Effector memory CD8-positive, alpha-beta T cell (primary cell): ENCODE data around the gene RFC1.
"Not testable (repeated sequence)": the region's sequence is repeated elsewhere in the genome, so short reads cannot be mapped to it uniquely, and the experiment has no call there.

ENCODE experiments used
- ATAC-seq: fragments of 150-1000 bp; cut with Tn5 transposase; replicated peaks from 2 replicates; pipeline ENCODE4 v1.10.0; 2021; ENCODE audit warnings: mild to moderate bottlenecking, moderate library complexity
- DNase-seq, 3 experiments: peaks; one replicate each; pipeline ENCODE4 v3.0.0; 2021
- H3K27ac Mint-ChIP-seq, 2 donors: one replicate each; pipeline ENCODE4 v1.8.0; 2022; ENCODE audit warnings: mild to moderate bottlenecking in 2 of 2, mixed read lengths in 2 of 2, moderate library complexity in 2 of 2
- H3K27me3 Mint-ChIP-seq, 2 donors: one replicate each; pipeline ENCODE4 v1.8.0; 2022; ENCODE audit warnings: mixed read lengths in 2 of 2
- H3K36me3 Mint-ChIP-seq: one replicate; pipeline ENCODE4 v1.8.0; 2022; ENCODE audit warnings: mild to moderate bottlenecking, moderate library complexity, mixed read lengths; ENCODE audit not compliant: insufficient read depth
- H3K4me1 Mint-ChIP-seq, 2 donors: one replicate each; pipeline ENCODE4 v1.8.0; 2022; ENCODE audit warnings: low read depth in 2 of 2, mixed read lengths in 2 of 2
- H3K4me3 Mint-ChIP-seq, 2 donors: one replicate each; pipeline ENCODE4 v1.8.0; 2022; ENCODE audit warnings: mild to moderate bottlenecking in 2 of 2, mixed read lengths in 2 of 2, moderate library complexity in 2 of 2
- H3K9me3 Mint-ChIP-seq, 2 donors: one replicate each; pipeline ENCODE4 v1.8.0; 2022; ENCODE audit warnings: mixed read lengths in 2 of 2

RFC1 gene

DNA sequence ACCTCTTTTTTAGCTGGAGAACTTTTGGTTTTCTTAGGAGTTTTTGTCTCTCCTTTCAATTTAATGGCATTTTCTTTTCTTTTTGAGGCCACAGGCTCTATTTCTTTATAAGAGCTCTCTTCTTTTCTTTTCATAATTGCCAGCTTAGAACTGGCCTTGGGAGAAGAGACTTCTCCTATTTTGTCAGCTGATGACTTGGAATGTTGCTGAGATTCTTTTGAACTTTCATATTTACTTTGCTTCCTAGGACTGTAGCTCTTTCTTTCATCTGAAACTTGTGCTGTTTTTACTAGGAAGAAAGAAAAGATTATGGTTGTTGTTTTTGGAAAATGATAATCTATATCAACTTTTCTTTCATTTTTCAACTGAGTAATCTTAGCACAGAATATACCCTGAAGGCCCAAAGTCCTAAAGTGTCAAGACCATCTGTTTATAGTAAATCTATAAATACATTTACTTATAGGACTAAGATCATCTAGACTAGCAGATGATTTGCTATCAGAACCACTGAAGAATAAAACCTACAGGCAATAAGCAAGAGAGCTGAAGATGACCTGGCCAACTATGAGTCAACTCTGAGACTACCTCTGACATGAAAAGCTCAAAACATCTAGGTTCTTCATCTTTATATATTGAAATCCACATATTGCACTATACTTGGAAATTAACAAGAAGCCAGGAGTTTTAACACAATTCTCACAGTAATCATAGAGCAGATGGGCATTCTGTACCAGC, 45.6 kb downstream of the RFC1 start:
- Mint-ChIP-seq H3K36me3 (peaks cover 44% of the 10 kb centered on the region), H3K9me3 (no peaks in the 10 kb centered on the region), H3K4me3 (no peak overlapping the region), H3K27me3 (no peaks in the 10 kb centered on the region), H3K27ac (no peak overlapping the region), H3K4me1 (peaks cover 0 to 1% of the 10 kb centered on the region in 2 donors)
- ATAC-seq (no peak), DNase-seq (no peak)

DNA sequence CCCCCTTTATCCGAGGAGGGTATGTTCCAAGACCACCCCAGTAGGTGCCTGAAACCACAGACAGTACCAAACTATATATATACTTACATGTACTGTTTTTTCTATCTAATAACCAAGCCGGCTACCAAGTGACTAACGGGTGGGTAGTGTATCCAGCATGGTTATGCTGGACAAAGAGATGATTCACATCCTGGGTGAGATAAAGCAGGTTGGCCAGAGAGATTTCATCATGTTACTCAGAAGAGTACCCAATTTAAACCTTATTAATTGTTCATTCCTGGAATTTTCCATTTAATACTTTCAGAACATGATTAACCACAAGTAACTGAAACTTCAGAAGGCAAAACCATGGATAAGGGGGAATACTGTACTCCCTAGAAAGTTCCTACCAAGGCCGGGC, 46.5 kb downstream of the RFC1 start:
- Mint-ChIP-seq H3K4me1 (no peaks in the 10 kb centered on the region), H3K4me3 (no peak overlapping the region), H3K9me3 (no peaks in the 10 kb centered on the region), H3K36me3 (peaks cover 44% of the 10 kb centered on the region), H3K27ac (no peak overlapping the region), H3K27me3 (no peaks in the 10 kb centered on the region)
- ATAC-seq (no peak), DNase-seq (no peak)

DNA sequence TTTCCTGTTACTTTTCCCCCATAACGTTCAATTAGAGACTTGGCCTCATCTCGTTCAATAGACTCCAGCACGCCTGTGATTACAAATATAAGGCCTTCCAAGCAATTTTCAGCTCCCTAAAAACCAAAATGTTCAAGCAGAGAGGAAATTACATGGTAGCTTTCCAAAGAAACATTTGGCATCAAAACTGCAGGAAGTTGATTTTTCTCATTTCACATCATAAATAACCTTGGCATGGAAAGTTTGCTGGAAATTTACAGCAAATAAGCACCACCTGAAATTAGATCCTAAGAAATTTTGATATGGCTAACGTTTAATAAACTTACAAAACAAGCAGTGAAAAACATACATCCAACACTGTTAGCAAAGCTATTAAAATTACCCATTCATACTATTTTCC, 53.3 kb downstream of the RFC1 start:
- H3K27ac Mint-ChIP-seq = no peak overlapping the region
- H3K36me3 Mint-ChIP-seq = peaks cover 44% of the 10 kb centered on the region
- H3K4me3 Mint-ChIP-seq = no peak overlapping the region
- no peaks in the 10 kb centered on the region for H3K27me3 Mint-ChIP-seq
- no peak for DNase-seq
- no peak for ATAC-seq
- peaks cover 3% of the 10 kb centered on the region in 2 donors for H3K4me1 Mint-ChIP-seq
- H3K9me3 Mint-ChIP-seq = no peaks in the 10 kb centered on the region

DNA sequence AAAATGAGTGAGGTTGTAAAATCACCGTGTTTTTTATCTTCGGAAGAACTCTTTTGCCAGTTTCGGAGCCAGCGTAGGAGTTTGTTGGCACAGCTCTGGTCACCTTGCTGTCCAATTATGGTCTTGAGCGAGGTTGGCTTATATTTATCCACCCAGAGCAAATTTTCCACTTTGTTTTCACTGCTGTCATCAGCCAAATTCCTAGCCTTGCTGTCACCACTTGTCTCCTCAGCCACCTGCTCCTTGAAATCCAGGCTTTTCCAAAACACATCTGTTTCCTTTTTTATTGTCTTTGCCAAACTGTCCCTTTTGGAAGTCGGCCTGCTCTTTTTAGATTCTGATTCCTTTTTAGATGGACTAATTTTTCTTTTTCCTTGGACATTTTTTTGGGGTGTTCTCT, 57.6 kb downstream of the RFC1 start:
- H3K9me3 Mint-ChIP-seq = no peaks in the 10 kb centered on the region
- H3K36me3 Mint-ChIP-seq = peaks cover 67% of the 10 kb centered on the region
- H3K27me3 Mint-ChIP-seq = no peaks in the 10 kb centered on the region
- peak overlapping the region in 1 of 2 donors; percentile 92 for H3K27ac Mint-ChIP-seq
- no peak for ATAC-seq
- no peak for DNase-seq
- H3K4me3 Mint-ChIP-seq = no peak overlapping the region
- H3K4me1 Mint-ChIP-seq = peaks cover 3 to 7% of the 10 kb centered on the region in 2 donors

DNA sequence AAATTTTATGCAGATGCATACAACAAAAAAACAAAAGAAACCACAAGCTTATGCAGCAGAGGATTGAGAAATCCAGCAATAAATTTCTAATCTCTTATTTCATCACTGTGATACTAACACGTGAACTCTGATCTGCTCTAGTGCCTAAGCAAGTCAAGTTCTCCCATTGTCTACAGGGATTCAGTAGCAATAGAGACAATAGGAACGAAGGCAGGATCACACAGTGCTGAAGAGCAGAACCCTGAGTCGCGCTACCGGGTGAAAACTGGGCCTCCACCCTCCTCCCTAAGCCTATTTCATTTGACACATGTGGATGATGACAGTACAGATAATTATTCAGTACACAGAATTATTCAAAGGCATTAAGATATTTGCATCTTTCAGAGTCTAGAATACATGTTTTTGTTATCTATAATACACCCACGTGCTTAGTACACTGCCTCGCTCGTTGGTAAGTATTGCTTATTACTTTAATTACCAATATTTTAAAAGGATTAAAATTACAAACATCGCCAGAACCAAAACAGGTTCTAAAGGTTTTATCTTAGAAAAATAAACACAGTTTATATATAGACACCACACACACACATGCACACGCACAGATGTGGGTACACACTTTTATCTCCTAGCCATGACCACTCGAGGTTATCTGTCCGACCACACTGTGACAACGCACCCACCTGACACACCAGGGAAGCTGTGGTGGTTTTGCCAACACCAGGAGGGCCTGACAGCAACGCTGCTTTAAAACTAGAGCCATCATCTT, 60.1 kb downstream of the RFC1 start:
- H3K27ac Mint-ChIP-seq = peak overlapping the region; percentile 15 to 52

DNA sequence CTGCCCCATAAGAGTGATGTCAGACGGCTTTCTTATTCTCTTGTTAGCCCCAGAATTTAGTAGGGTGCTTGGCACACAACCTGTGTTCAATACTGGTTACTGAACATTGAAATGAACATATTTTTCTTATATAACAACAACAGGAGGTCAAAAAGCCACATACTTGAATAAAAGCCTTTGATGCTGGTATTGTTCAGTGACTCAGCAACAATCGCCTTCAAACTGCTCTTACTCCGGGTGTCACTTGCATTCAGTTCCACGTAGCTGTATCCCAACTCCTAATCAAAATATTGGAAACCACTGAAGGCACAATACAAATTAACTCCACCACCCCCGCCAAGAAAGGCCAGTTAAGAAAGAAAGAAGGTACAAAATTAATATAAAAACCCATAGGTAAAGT, 61.5 kb downstream of the RFC1 start:
- no peak overlapping the region for H3K27ac Mint-ChIP-seq
- no peaks in the 10 kb centered on the region for H3K9me3 Mint-ChIP-seq
- no peak overlapping the region for H3K4me3 Mint-ChIP-seq
- peaks cover 3 to 7% of the 10 kb centered on the region in 2 donors for H3K4me1 Mint-ChIP-seq
- H3K36me3 Mint-ChIP-seq = peaks cover 80% of the 10 kb centered on the region
- no peak for DNase-seq
- ATAC-seq = no peak
- no peaks in the 10 kb centered on the region for H3K27me3 Mint-ChIP-seq

More for the DNA sequence above, 60.1 kb downstream of the RFC1 start:
- H3K27me3 Mint-ChIP-seq = no peaks in the 10 kb centered on the region
- H3K4me1 Mint-ChIP-seq = peaks cover 3 to 7% of the 10 kb centered on the region in 2 donors
- ATAC-seq = no peak
- H3K36me3 Mint-ChIP-seq = peaks cover 74% of the 10 kb centered on the region
- no peaks in the 10 kb centered on the region for H3K9me3 Mint-ChIP-seq
- DNase-seq = no peak
- H3K4me3 Mint-ChIP-seq = no peak overlapping the region

DNA sequence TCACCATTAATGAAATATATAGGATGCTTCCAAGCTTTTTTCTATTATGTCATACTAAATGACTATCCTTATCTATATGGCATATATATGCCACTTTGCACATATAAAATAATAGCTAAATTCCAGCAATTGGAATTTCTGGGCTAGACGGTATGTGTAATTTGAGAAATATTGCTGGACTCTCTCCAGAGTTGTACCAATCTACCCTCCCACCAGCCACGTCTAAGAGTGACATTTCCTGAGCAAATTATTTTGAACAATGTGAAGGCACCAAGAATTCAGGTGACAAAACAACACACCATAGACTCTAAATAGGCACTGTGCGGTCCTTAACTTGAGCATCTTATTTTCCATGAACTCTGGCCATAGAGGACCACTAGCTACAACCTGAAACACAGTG, 62.3 kb downstream of the RFC1 start:
- no peak overlapping the region for H3K27ac Mint-ChIP-seq
- DNase-seq = no peak
- ATAC-seq = no peak
- peaks cover 3 to 7% of the 10 kb centered on the region in 2 donors for H3K4me1 Mint-ChIP-seq
- no peaks in the 10 kb centered on the region for H3K27me3 Mint-ChIP-seq
- no peaks in the 10 kb centered on the region for H3K9me3 Mint-ChIP-seq
- H3K4me3 Mint-ChIP-seq = no peak overlapping the region
- peaks cover 82% of the 10 kb centered on the region for H3K36me3 Mint-ChIP-seq

DNA sequence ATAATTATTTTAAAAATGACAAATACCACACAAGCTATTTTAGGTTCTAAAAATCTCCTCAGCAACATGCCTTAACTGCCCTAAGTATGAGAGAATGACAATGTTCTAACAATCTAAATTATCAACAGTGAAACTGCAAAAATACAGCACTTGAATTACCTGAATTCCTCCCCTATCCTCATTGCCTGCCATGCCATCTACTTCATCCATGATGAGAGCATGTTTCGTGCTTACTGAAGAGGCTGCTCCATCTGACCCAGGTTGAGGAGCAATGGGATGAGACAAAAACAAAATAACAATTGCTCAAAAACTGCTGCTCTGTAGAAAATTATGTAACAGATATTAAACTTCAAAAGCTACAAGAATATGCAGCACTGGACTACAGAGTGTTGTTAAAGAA, 63.3 kb downstream of the RFC1 start:
- peaks cover 88% of the 10 kb centered on the region for H3K36me3 Mint-ChIP-seq
- H3K27me3 Mint-ChIP-seq = no peaks in the 10 kb centered on the region

DNA sequence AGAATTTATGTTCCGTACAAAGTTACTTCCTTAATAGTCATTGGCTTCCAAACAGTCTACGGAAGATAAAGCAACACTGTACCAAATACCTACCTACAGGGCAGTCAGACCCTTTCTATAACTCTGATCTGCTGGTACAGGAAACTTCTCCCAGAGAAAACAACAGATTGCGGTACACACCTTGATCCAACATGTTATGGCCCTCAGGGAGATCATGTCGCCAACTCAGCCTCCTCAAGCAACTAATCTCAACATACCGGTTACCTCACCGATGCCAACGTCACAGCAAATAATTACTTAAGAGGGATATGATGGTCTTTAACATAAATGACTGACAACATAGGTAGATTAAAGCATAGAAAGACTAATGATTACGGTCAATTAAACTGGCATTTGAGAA, 70.4 kb downstream of the RFC1 start:
- Mint-ChIP-seq H3K4me3 (no peak overlapping the region), H3K4me1 (no peaks in the 10 kb centered on the region), H3K9me3 (no peaks in the 10 kb centered on the region), H3K27me3 (no peaks in the 10 kb centered on the region), H3K36me3 (peaks cover 70% of the 10 kb centered on the region), H3K27ac (no peak overlapping the region)
- DNase-seq (no peak), ATAC-seq (no peak)

More for the DNA sequence above, 63.3 kb downstream of the RFC1 start:
- Mint-ChIP-seq H3K4me3 (no peak overlapping the region), H3K4me1 (peaks cover 0 to 4% of the 10 kb centered on the region in 2 donors), H3K27ac (no peak overlapping the region), H3K9me3 (no peaks in the 10 kb centered on the region)
- DNase-seq = no peak
- no peak for ATAC-seq

DNA sequence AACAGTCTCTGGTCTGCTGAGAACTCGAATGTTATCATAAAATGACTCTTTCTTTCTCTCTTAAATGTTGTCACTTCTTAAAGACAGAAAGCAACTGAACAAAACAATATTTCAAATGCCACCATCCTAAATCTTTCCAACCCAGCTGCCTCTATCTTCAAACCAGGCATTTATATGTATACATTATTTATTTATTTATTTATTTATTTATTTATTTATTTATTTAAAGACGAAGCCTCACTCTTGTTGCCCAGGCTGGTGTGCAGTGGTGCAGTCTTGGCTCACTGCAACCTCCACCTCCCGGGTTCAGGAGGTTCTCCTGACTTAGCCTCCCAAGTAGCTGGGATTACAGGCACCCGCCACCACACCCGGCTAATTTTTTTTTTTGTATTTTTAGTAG, 73.7 kb downstream of the RFC1 start:
- H3K4me1 Mint-ChIP-seq, DNase-seq, H3K27ac Mint-ChIP-seq, H3K27me3 Mint-ChIP-seq, ATAC-seq, H3K9me3 Mint-ChIP-seq, H3K4me3 Mint-ChIP-seq: not testable (repeated sequence)
- peaks cover 68% of the 10 kb centered on the region for H3K36me3 Mint-ChIP-seq

DNA sequence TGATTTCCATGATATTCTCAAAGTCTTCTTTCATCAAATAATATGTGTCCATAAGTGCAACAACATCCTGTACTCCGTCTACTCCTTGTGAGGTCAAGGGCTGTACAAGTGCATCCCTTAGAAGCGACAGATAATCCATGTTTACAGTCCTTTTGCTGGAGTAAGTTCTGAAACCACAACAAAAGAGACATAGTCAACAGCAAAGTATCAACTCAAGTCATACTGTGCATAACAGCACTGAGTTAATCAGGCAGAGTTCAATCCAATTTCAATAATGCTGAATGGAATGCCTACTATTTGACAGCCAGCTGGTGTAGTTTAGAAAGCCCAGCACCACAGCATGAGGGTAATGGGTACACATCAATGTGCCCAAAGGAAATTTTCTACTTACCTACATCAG, 74.5 kb downstream of the RFC1 start:
- Mint-ChIP-seq H3K27me3 (no peaks in the 10 kb centered on the region), H3K9me3 (no peaks in the 10 kb centered on the region), H3K4me1 (no peaks in the 10 kb centered on the region), H3K27ac (no peak overlapping the region), H3K36me3 (peaks cover 66% of the 10 kb centered on the region), H3K4me3 (no peak overlapping the region)
- ATAC-seq = no peak
- no peak for DNase-seq

DNA sequence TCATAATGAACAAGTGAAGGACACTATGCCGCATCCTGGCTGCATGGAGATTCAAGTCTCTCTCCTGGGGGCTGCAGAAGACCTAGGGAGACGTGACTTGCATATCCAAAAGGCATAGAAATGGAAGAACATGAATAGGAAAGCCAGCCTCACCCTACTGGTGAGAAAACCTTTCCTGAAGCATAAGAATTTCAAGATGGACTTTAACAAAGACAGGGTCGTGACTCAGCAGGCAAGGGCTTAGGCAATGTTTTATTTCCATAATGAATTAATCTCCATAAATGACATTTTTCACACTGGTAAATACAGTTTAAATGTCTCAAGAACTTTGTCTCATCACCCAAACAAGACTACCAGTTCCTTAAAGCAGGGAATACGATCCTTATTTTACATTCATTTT, 78.9 kb downstream of the RFC1 start:
- Mint-ChIP-seq H3K27me3 (no peaks in the 10 kb centered on the region), H3K9me3 (no peaks in the 10 kb centered on the region), H3K27ac (no peak overlapping the region), H3K4me3 (no peak overlapping the region), H3K36me3 (peaks cover 50% of the 10 kb centered on the region), H3K4me1 (no peaks in the 10 kb centered on the region)
- ATAC-seq = no peak
- no peak for DNase-seq

DNA sequence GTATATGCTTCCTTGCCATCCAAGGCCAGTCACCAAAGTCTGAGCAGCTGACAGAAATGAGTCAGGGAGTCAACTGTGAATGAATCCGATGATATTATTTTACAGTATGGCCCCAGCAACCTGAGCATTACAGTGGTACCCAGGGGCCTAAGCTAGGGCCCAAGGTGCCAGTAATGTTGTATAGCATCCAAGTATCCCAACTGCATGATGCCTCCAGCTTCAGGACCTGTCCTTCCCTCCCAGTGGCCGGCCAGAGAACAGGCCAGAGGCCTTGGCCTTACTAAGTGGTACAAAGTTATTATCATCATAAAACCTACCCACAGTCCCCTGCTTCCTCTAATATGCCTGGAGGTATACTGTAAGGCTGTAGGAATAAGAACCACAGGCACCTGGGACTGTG, 79.9 kb downstream of the RFC1 start:
- no peak overlapping the region for H3K4me3 Mint-ChIP-seq
- no peak for ATAC-seq
- H3K27ac Mint-ChIP-seq = no peak overlapping the region
- no peaks in the 10 kb centered on the region for H3K9me3 Mint-ChIP-seq
- no peak for DNase-seq
- peaks cover 47% of the 10 kb centered on the region for H3K36me3 Mint-ChIP-seq
- no peaks in the 10 kb centered on the region for H3K27me3 Mint-ChIP-seq
- H3K4me1 Mint-ChIP-seq = no peaks in the 10 kb centered on the region

DNA sequence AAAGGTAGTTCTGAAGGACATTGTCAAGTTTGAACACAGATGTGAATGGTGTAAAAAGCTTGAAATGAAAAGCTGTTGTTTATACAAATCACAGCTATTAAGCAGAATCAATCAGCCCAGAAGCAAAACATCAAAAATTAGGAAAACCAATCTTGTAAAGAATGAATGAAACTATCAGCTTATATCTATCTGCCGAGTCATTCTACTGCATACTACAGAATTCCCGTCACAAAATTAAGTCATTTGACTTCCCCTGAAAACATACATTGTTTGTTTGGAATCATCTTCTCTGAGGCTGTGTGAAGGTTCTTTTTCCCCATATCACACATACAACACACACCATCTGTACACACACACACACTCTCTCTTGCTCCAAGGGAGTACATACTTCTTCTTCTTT, 80.3 kb downstream of the RFC1 start:
- H3K4me1 Mint-ChIP-seq = no peaks in the 10 kb centered on the region
- no peaks in the 10 kb centered on the region for H3K27me3 Mint-ChIP-seq
- H3K9me3 Mint-ChIP-seq = no peaks in the 10 kb centered on the region
- no peak overlapping the region for H3K4me3 Mint-ChIP-seq
- ATAC-seq = no peak
- DNase-seq = no peak
- no peak overlapping the region for H3K27ac Mint-ChIP-seq
- peaks cover 43% of the 10 kb centered on the region for H3K36me3 Mint-ChIP-seq
